Daoy (cell line): ENCODE results near the gene MAPKBP1. TPM values are rescaled to one million over a fixed set of nuclear protein-coding genes. Genes with fewer than 3 reads are reported as not detected.

ENCODE experiments used
- DNase-seq: peaks from one replicate; pipeline ENCODE4 v3.0.0-alpha.2; 2015; ENCODE audit warnings: low read depth
- total RNA-seq: library from RNA; depleted of rRNA; stranded (reverse); fragments of >200 nt; shearing (Covaris generic); gene quantifications from 2 replicates; pipeline ENCODE4 v1.2.3, GENCODE V29; 2014

The MAPKBP1 gene
- total RNA-seq, 1 experiment from 2014 or later = 3.7 TPM

- DNase-seq = no peak
Measured at GRCh38 chr15:41849861-41850260, 75.6 kb downstream of the MAPKBP1 start.

GRCh38 chr15:41850482-41851166 lies 76.3 kb downstream of the MAPKBP1 start:
- no peak for DNase-seq

GRCh38 chr15:41851167-41851523 lies 76.9 kb downstream of the MAPKBP1 start:
- no peak for DNase-seq

GRCh38 chr15:41851755-41852370 lies 77.6 kb downstream of the MAPKBP1 start:
- no peak for DNase-seq

GRCh38 chr15:41852736-41853590 lies 78.7 kb downstream of the MAPKBP1 start:
- DNase-seq = no peak

DNA sequence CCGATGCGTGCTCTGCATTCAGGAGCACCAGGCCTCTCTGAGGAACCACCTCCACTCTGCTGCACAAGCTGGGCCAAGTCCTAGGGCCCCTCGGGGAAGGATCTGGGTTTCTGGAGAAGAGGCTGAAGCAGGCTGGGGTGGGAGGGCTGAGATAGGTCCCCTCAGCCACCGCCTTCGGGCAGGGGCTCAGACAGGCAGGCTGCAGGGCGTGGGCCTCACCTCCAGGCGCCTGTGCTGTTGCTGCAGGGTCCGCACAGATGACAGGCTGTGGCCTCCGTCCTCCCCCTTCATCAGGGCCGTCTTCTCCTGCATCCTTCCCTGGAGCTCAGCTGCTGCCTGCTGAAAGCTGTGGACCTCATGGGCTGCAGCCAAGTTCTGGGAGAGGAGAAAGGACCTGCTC lies 79.5 kb downstream of the MAPKBP1 start:
- no peak for DNase-seq

- DNase-seq = no peak
Measured at GRCh38 chr15:41854443-41854842, 80.2 kb downstream of the MAPKBP1 start.

GRCh38 chr15:41855261-41855961 lies 81.1 kb downstream of the MAPKBP1 start:
- DNase-seq = no peak

- DNase-seq = no peak
Measured at GRCh38 chr15:41856262-41856661, 82.0 kb downstream of the MAPKBP1 start.

DNA sequence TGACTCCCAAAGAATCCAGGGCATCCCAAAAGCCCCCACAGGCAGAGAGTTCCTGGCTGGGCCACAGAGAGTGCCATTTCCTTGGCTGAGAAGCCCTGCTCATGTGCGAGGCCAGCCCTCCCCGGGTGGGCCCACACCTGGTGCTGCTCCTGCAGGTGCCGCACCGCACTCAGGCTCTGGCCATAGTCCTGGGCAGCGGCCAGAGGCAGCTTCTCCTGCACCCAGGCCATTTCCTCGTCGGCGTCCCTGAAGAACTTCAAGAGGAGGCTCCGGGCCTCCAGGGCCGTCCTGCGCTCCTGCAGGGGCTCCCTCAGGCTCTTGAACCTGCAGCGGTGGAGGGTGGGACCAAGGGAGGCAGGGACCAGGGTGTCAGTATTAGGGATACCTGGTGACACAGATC lies 82.4 kb downstream of the MAPKBP1 start:
- no peak for DNase-seq

DNA sequence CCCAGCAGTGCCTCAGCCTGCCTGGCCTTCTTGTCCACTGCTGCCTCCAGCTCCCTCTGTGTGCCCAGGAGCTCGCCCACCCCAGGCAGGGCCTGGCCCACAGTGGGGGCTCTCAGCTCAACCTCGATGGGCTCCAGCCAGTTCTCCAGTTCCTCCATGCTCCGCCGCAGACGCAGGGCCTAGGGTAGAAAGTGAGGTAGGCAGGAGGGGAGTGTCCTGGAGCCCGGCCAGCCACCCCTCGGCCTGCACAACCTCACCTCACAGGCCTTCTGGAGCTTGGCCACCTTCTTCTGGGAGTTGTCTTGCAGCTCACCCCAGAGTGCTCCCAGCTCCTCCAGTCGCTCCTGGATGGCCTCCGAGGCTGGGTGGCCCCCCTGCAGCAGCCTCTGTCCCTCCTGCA lies 83.0 kb downstream of the MAPKBP1 start:
- no peak for DNase-seq

DNA sequence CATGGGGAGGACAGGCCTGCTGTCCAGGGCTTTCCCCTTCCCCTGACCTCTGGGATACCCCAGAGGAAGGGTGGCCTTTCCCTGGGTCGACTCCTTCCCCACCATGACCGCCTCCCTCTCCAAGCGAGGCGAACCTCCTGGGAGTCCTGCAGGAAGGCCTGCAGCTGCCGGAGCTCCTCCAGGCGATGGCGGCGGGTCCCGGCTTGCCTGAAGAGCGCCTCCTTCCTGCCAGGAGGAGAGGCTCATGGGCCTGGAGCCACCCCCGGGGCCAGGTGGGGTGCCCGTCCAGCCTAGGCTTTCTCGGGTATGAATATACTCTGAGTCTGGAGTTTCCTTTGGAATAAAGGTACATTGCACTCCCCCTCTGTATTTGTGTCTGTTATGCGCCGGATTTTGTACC lies 84.5 kb downstream of the MAPKBP1 start:
- no peak for DNase-seq

- DNase-seq = no peak
Measured at GRCh38 chr15:41860049-41860828, 86.0 kb downstream of the MAPKBP1 start.

DNA sequence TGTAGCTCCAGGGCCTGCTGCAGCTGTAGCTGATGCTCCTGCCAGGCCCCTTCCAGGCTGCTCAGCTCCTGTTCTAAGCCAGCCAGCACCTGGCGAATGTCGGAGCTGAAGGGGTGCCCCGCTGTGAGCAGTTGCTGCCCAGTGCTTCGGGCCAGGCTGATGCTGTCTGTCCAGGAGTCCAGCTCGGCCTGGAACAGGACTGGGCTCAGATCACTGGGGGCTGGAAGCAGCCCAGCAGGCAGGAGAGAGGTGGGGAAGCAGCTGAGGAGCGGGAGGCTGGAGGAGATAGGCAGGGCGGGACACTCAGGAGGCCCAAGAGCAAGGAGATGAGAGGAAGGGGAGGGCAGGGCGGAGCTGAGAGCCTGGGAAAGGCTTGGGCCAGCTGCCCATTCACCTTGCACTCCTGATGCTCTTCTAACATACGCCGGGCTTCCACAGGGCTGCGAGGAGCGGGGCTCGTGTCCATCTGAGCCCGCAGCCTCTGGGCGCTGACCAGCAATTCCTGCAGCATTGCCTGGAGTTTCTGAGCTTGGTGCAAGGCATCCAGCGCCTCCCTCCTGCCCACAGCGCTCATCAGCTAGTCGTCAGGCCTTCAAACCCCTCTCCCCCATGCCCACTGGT lies 87.6 kb downstream of the MAPKBP1 start:
- no peak for DNase-seq

- no peak for DNase-seq
Measured at GRCh38 chr15:41862515-41863116, 88.3 kb downstream of the MAPKBP1 start.

- no peak for DNase-seq
Measured at GRCh38 chr15:41865490-41866055, 91.3 kb downstream of the MAPKBP1 start.

DNA sequence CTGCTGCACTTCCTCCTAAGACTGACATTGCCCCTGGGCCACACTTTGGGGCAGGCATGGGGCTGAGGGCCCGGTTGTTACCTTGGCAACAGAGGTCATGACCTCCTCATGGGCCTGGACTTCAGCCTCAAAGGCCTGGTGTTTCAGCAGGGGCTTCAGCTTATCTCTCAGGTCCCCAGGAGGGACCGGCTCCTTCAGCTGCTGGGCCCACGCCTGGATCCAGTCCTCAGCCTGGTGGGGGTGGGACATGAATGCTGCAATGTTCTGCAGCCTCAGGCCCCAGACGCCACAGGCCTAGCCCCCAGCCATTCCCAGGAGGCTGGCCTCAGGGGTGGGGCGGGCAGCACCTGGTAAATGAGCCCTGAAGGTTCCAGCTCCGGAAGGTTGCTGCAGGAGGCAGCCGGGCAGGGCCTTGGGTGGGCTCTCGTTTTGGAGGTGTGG lies 92.0 kb downstream of the MAPKBP1 start:
- DNase-seq = no peak

DNA sequence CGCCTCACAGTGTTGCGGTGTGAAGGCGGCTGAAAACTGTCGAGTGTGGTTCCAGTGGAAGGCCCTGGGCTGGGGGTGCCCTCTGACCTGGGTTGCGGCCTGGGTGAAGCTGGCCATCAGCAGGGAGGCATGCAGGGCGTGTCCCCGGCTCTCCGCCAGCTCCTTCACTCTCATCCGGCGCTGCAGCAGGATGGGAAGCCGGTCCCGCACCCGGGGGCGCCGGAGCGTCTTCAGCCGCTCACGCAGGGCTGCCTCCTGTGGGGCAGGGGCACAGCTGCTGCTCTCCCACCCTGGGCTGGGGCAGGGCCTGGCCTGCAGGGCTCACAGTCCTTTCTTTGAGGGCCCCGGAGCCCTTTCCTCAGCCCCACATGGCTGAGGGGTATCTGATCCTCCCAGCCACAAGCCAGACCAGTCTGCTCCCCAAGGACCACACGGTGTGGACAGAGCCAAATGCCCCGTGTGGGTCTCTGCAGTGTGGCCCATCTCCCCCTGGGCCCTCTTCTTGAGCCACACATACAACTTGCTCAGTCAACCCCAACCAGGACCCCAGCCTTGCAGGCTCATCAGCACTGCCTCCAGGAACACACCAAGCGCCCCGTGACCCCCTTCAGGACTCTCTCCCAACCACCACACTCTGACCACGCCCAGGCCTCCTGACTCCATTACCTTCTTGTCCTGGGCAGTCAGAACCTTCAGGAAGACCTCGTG lies 92.7 kb downstream of the MAPKBP1 start:
- no peak for DNase-seq

- DNase-seq = no peak
Measured at GRCh38 chr15:41868321-41868720, 94.0 kb downstream of the MAPKBP1 start.
